ENCODE results near the gene MRM3.
"Not testable (repeated sequence)": the region's sequence is repeated elsewhere in the genome, so short reads cannot be mapped to it uniquely, and the experiment has no call there.

MRM3 gene, protein sequence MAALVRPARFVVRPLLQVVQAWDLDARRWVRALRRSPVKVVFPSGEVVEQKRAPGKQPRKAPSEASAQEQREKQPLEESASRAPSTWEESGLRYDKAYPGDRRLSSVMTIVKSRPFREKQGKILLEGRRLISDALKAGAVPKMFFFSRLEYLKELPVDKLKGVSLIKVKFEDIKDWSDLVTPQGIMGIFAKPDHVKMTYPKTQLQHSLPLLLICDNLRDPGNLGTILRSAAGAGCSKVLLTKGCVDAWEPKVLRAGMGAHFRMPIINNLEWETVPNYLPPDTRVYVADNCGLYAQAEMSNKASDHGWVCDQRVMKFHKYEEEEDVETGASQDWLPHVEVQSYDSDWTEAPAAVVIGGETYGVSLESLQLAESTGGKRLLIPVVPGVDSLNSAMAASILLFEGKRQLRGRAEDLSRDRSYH

GRCh38 chr17:781805-782731 lies at the start of gene MRM3, which contains the start of gene GLOD4:
Gene MRM3 (plus strand): TSS chr17:782353. CDS start chr17:782379, 26 bp downstream.
Gene GLOD4 (minus strand): TSS chr17:782280. CDS start chr17:782255, 25 bp downstream.
- Histone ChIP-seq H3K9ac (ENCODE audit: low read depth, low read length) (peak within 1 kb of the TSS; percentile 95), H3K36me3 (ENCODE audit: insufficient read depth, low read length) (peaks cover 22% of the 10 kb centered on the region), H3K4me1 (ENCODE audit: insufficient read depth, low read length) (no peaks in the 10 kb centered on the region), H3K9me3 (ENCODE audit: control insufficient read depth, insufficient read depth, low read length) (no peaks in the 10 kb centered on the region)

GRCh38 chr17:732902-733720 lies 49.0 kb upstream of the MRM3 start:
- Histone ChIP-seq H3K36me3 (ENCODE audit: insufficient read depth, low read length) (no peaks in the 10 kb centered on the region), H3K4me1 (ENCODE audit: insufficient read depth, low read length) (peaks cover 12% of the 10 kb centered on the region; the same call in 1 of the 2 replicates), H3K9ac (ENCODE audit: low read depth, low read length) (peak overlapping the region; percentile 80), H3K9me3 (ENCODE audit: control insufficient read depth, insufficient read depth, low read length) (no peaks in the 10 kb centered on the region)

DNA sequence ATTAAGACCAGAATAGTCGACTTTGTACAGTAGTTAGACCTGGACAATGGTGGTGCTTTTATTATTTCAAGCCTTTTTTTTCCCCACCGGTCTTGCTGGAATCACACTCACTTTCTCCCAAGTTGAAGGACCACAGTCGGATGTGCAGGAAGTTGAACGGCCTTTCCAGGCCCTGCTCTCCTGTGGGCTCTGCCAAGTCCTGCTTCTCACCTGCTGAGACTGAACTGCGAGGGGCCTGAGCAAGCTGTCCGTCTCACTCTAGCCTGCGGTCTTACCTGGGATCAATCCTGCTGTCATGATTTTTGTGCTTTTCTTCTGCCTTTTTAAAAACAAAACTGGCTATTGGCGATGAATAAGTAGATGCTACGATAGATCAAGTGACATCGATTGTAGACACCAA lies 48.4 kb upstream of the MRM3 start:
- H3K9ac ChIP-seq (ENCODE audit: low read depth, low read length), result peak overlapping the region; percentile 80
- no peaks in the 10 kb centered on the region for H3K36me3 ChIP-seq (ENCODE audit: insufficient read depth, low read length)
- H3K4me1 ChIP-seq (ENCODE audit: insufficient read depth, low read length), result peaks cover 12% of the 10 kb centered on the region; the same call in 1 of the 2 replicates

DNA sequence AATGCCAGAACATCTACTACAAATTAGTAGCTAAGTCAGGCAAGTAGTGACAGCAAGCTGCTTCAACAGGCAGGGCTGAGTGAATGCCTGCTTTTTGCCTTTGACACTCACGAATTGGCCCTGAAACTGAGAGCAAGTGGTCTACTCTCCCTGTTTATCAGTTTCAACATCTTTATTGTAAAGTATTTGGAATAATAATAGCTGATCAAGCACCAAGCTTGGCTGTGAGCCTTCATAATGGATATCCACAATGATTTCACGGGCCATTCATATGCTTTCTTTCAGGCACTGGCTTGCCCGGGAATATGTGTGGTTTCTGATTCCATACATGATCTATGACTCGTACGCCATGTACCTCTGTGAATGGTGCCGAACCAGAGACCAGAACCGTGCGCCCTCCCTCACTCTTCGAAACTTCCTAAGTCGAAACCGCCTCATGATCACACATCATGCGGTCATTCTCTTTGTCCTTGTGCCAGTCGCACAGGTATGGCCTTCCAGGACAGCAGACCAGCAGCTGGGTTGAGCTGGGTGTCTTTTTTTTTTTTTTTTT lies 44.5 kb upstream of the MRM3 start:
- no peaks in the 10 kb centered on the region for H3K9me3 ChIP-seq (ENCODE audit: control insufficient read depth, insufficient read depth, low read length)
- no peak overlapping the region for H3K9ac ChIP-seq (ENCODE audit: low read depth, low read length)
- peaks cover 6% of the 10 kb centered on the region for H3K36me3 ChIP-seq (ENCODE audit: insufficient read depth, low read length)
- peaks cover 8% of the 10 kb centered on the region; the same call in 1 of the 2 replicates for H3K4me1 ChIP-seq (ENCODE audit: insufficient read depth, low read length)

More for the DNA sequence above, 48.4 kb upstream of the MRM3 start:
- H3K9me3 ChIP-seq (ENCODE audit: control insufficient read depth, insufficient read depth, low read length), result no peaks in the 10 kb centered on the region

DNA sequence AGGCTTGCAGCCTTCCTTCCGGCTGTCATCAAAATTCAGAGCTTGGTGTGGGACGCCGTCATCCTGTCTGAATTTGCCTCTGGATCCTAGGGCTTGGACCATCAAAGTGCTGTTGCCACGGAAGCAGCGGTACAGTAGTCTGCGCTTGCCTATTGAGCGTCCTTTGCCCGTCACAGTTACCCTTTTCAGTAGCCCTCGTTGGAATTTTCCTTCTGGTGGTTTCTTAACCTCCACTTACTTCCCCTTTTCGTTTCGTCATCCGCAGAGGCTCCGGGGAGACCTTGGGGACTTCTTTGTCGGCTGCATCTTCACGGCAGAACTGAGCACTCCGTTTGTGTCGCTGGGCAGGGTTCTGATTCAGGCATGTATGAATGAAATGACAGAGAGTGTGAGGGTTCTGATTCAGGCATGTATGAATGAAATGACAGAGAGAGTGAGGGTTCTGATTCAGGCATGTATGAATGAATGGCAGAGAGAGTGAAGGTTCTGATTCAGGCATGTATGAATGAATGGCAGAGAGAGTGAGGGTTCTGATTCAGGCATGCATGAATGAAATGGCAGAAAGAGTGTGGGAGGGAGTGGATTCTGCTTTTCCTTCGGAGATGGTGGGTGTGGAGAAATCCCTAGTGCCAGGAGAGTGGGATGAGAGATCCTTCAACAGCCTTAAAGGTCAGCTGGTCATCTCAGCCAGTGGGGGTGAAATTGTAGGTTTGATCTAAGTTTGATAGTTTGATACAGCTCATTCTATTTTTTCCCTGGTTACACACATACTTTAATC lies 41.7 kb upstream of the MRM3 start:
- no peak overlapping the region for H3K9ac ChIP-seq (ENCODE audit: low read depth, low read length)
- H3K36me3 ChIP-seq (ENCODE audit: insufficient read depth, low read length), result peaks cover 15% of the 10 kb centered on the region
- no peaks in the 10 kb centered on the region for H3K9me3 ChIP-seq (ENCODE audit: control insufficient read depth, insufficient read depth, low read length)
- no peaks in the 10 kb centered on the region for H3K4me1 ChIP-seq (ENCODE audit: insufficient read depth, low read length)

GRCh38 chr17:742147-742793 lies 39.9 kb upstream of the MRM3 start:
- Histone ChIP-seq H3K9ac (ENCODE audit: low read depth, low read length) (no peak overlapping the region), H3K4me1 (ENCODE audit: insufficient read depth, low read length) (no peaks in the 10 kb centered on the region), H3K9me3 (ENCODE audit: control insufficient read depth, insufficient read depth, low read length) (no peaks in the 10 kb centered on the region), H3K36me3 (ENCODE audit: insufficient read depth, low read length) (peaks cover 32% of the 10 kb centered on the region)

DNA sequence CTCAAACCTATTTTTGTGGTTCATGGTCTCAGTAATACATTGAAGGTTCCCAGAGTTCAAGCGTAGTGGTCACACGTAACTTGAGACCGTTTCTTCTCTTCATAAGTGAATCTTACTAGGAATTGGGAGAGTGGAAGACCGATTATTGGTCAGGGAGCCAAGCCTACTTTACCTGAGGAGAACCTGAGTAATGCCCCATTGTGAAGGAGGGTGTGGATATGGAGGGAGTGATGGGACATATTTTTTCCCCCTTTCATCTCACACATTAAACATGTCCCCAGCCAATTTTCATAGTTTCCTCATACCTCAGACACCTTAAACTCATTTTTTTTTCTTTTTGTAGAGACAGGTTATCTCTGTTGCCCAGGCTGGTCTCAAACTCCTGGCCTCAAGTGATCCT lies 39.0 kb upstream of the MRM3 start:
- Histone ChIP-seq H3K36me3 (ENCODE audit: insufficient read depth, low read length) (peaks cover 34% of the 10 kb centered on the region), H3K9ac (ENCODE audit: low read depth, low read length) (no peak overlapping the region), H3K9me3 (ENCODE audit: control insufficient read depth, insufficient read depth, low read length) (no peaks in the 10 kb centered on the region), H3K4me1 (ENCODE audit: insufficient read depth, low read length) (no peaks in the 10 kb centered on the region)

DNA sequence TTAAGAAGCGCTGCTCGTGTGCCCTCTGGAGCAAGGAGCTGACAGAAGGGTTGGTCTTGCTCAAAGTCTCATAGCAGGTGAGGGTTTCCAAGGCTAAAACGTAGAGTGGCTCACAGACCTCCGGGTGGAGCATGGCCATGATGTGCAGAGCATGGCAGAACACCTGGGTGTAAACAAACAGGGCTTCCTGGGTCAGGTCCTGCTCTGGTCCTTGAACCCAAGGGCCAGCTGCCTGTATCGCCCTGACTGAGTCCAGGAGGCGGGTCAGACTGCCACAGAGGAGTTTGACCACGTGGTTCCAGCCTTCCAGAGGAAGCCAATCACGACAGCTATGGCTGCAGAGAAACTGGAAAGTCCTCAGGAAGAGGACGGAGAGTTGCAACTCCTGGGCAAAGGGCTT lies 37.2 kb upstream of the MRM3 start:
- peaks cover 4% of the 10 kb centered on the region; the same call in 1 of the 2 replicates for H3K9me3 ChIP-seq (ENCODE audit: control insufficient read depth, insufficient read depth, low read length)
- H3K9ac ChIP-seq (ENCODE audit: low read depth, low read length), result no peak overlapping the region
- H3K36me3 ChIP-seq (ENCODE audit: insufficient read depth, low read length), result peaks cover 40% of the 10 kb centered on the region
- H3K4me1 ChIP-seq (ENCODE audit: insufficient read depth, low read length), result no peaks in the 10 kb centered on the region

DNA sequence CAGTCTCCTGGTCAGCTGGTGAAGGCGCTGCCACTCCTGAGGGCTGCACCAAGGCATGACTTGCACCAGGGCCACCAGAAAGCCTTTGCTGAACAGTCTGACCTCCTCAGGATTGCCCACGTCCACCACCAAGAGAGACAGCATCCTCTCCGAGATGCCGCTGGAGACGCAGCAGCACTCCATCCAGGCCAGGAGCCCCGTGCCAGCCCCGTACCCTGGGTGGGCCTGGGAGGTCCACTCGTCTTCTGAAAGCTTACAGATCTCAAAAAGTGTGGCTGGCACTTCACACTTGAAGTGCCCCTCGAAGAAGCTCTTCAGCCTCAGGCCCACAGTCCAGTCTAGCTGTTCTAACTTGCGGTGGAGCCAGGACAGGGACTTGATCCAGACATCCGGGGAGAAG lies 36.7 kb upstream of the MRM3 start:
- Histone ChIP-seq H3K4me1 (ENCODE audit: insufficient read depth, low read length) (no peaks in the 10 kb centered on the region), H3K9ac (ENCODE audit: low read depth, low read length) (no peak overlapping the region), H3K36me3 (ENCODE audit: insufficient read depth, low read length) (peaks cover 37% of the 10 kb centered on the region), H3K9me3 (ENCODE audit: control insufficient read depth, insufficient read depth, low read length) (peaks cover 4% of the 10 kb centered on the region; the same call in 1 of the 2 replicates)

GRCh38 chr17:746181-746580 lies 36.0 kb upstream of the MRM3 start:
- peaks cover 36% of the 10 kb centered on the region for H3K36me3 ChIP-seq (ENCODE audit: insufficient read depth, low read length)
- H3K9me3 ChIP-seq (ENCODE audit: control insufficient read depth, insufficient read depth, low read length), result peaks cover 4% of the 10 kb centered on the region; the same call in 1 of the 2 replicates
- H3K4me1 ChIP-seq (ENCODE audit: insufficient read depth, low read length), result no peaks in the 10 kb centered on the region
- no peak overlapping the region; the same call in 1 of the 2 replicates for H3K9ac ChIP-seq (ENCODE audit: low read depth, low read length)

- no peaks in the 10 kb centered on the region for H3K4me1 ChIP-seq (ENCODE audit: insufficient read depth, low read length)
- peaks cover 36% of the 10 kb centered on the region for H3K36me3 ChIP-seq (ENCODE audit: insufficient read depth, low read length)
- H3K9ac ChIP-seq (ENCODE audit: low read depth, low read length), result no peak overlapping the region
- peaks cover 4% of the 10 kb centered on the region; the same call in 1 of the 2 replicates for H3K9me3 ChIP-seq (ENCODE audit: control insufficient read depth, insufficient read depth, low read length)
These were observed 35.1 kb upstream of the MRM3 start for GRCh38 chr17:746783-747629.

DNA sequence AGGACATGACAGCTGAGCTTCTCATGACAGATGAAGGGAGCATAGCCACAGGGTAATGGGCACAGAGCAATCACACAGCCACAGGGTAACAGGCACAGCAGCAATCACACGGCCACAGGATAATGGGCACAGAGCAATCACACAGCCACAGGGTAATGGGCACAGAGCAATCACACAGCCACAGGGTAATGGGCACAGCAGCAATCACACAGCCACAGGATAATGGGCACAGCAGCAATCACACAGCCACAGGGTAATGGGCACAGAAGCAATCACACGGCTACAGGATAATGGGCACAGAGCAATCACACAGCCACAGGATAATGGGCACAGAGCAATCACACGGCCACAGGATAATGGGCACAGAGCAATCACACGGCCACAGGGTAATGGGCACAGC lies 33.5 kb upstream of the MRM3 start:
- H3K4me1 ChIP-seq (ENCODE audit: insufficient read depth, low read length); H3K9me3 ChIP-seq (ENCODE audit: control insufficient read depth, insufficient read depth, low read length); H3K9ac ChIP-seq (ENCODE audit: low read depth, low read length): not testable (repeated sequence)
- peaks cover 33% of the 10 kb centered on the region for H3K36me3 ChIP-seq (ENCODE audit: insufficient read depth, low read length)
